ENCODE data around the gene ELMO1.

Gene ELMO1

GRCh38 chr7:36937754-36938563, 510.7 kb downstream of the ELMO1 start:
- peak; percentile 14 to 60 (median 55) for DNase-seq
- peak overlapping the region in 1 of 7 experiments; percentile 19 for H3K4me3 ChIP-seq (ENCODE audit: control insufficient read depth in 1 of 7, extremely low read depth in 1 of 7, insufficient read depth in 4 of 7, low read depth in 2 of 7, low read length in 6 of 7)
- H3K27me3 ChIP-seq (replicated peaks in 2 of 5; ENCODE audit: control insufficient read depth in 4 of 5, insufficient read depth in 5 of 5, low read length in 4 of 5), result no peaks in the 10 kb centered on the region
- CTCF ChIA-PET, result interaction anchor here (0.7 to 1.2 kb wide), 2 partner anchors 8 to 528 kb away, joined by 3 to 4 read pairs; no protein-coding TSS in a partner anchor
- peaks cover 13 to 70% (median 30%) of the 10 kb centered on the region in 5 experiments for H3K9me3 ChIP-seq (ENCODE audit: control extremely low read depth in 1 of 5, control insufficient read depth in 4 of 5, insufficient read depth in 2 of 5, low read depth in 1 of 5, low read length in 4 of 5)
- no peak overlapping the region for H3K27ac ChIP-seq (ENCODE audit: insufficient read depth in 1 of 2, low read depth in 1 of 2, low read length in 2 of 2, poor library complexity in 1 of 2, severe bottlenecking in 2 of 2)
- H3K4me1 ChIP-seq (ENCODE audit: control extremely low read depth in 1 of 4, control insufficient read depth in 4 of 4, insufficient read depth in 4 of 4, low read length in 3 of 4), result no peaks in the 10 kb centered on the region
- POLR2A ChIA-PET, result no interaction called here
- WGBS (ENCODE audit: insufficient coverage), result 100% methylated on average over 1 of the region's 2 CpGs
- peaks cover 17 to 77% (median 52%) of the 10 kb centered on the region in 4 experiments for H3K36me3 ChIP-seq (ENCODE audit: control insufficient read depth in 4 of 4, insufficient read depth in 4 of 4, low read length in 3 of 4)

- no peak for DNase-seq
- Histone ChIP-seq H3K27me3 (replicated peaks in 2 of 5; ENCODE audit: control insufficient read depth in 4 of 5, insufficient read depth in 5 of 5, low read length in 4 of 5) (no peaks in the 10 kb centered on the region), H3K4me1 (ENCODE audit: control extremely low read depth in 1 of 4, control insufficient read depth in 4 of 4, insufficient read depth in 4 of 4, low read length in 3 of 4) (no peaks in the 10 kb centered on the region), H3K27ac (ENCODE audit: insufficient read depth in 1 of 2, low read depth in 1 of 2, low read length in 2 of 2, poor library complexity in 1 of 2, severe bottlenecking in 2 of 2) (no peak overlapping the region), H3K9me3 (ENCODE audit: control extremely low read depth in 1 of 5, control insufficient read depth in 4 of 5, insufficient read depth in 2 of 5, low read depth in 1 of 5, low read length in 4 of 5) (peaks cover 1 to 22% (median 5%) of the 10 kb centered on the region in 5 experiments), H3K4me3 (ENCODE audit: control insufficient read depth in 1 of 7, extremely low read depth in 1 of 7, insufficient read depth in 4 of 7, low read depth in 2 of 7, low read length in 6 of 7) (no peak overlapping the region), H3K36me3 (ENCODE audit: control insufficient read depth in 4 of 4, insufficient read depth in 4 of 4, low read length in 3 of 4) (peaks cover 7 to 58% (median 36%) of the 10 kb centered on the region in 4 experiments)
- WGBS (ENCODE audit: insufficient coverage), result 100% methylated on average over 1 of the region's 1 CpG
- POLR2A ChIA-PET, result no interaction called here
- CTCF ChIA-PET, result interaction anchor here (1.7 kb wide), 1 partner anchor 25 kb away, joined by 3 read pairs; no protein-coding TSS in a partner anchor
Observed at GRCh38 chr7:36931892-36932291, 516.8 kb downstream of the ELMO1 start.

GRCh38 chr7:36929791-36930190, 518.9 kb downstream of the ELMO1 start:
- WGBS (ENCODE audit: insufficient coverage), result 100% methylated on average over 4 of the region's 4 CpGs
- H3K4me1 ChIP-seq (ENCODE audit: control extremely low read depth in 1 of 4, control insufficient read depth in 4 of 4, insufficient read depth in 4 of 4, low read length in 3 of 4), result no peaks in the 10 kb centered on the region
- H3K36me3 ChIP-seq (ENCODE audit: control insufficient read depth in 4 of 4, insufficient read depth in 4 of 4, low read length in 3 of 4), result peaks cover 7 to 41% (median 27%) of the 10 kb centered on the region in 4 experiments
- no peak for DNase-seq
- no peak overlapping the region for H3K27ac ChIP-seq (ENCODE audit: insufficient read depth in 1 of 2, low read depth in 1 of 2, low read length in 2 of 2, poor library complexity in 1 of 2, severe bottlenecking in 2 of 2)
- ChIA-PET CTCF (interaction anchor here (0.9 to 1.4 kb wide), 2 partner anchors 8 to 13 kb away, joined by 3 to 4 read pairs; no protein-coding TSS in a partner anchor), POLR2A (no interaction called here)
- H3K9me3 ChIP-seq (ENCODE audit: control extremely low read depth in 1 of 5, control insufficient read depth in 4 of 5, insufficient read depth in 2 of 5, low read depth in 1 of 5, low read length in 4 of 5), result peaks cover 0 to 4% (median 0%) of the 10 kb centered on the region in 5 experiments
- H3K27me3 ChIP-seq (replicated peaks in 2 of 5; ENCODE audit: control insufficient read depth in 4 of 5, insufficient read depth in 5 of 5, low read length in 4 of 5), result no peaks in the 10 kb centered on the region
- no peak overlapping the region for H3K4me3 ChIP-seq (ENCODE audit: control insufficient read depth in 1 of 7, extremely low read depth in 1 of 7, insufficient read depth in 4 of 7, low read depth in 2 of 7, low read length in 6 of 7)

GRCh38 chr7:36928718-36929117, 519.9 kb downstream of the ELMO1 start:
- H3K27ac ChIP-seq (ENCODE audit: insufficient read depth in 1 of 2, low read depth in 1 of 2, low read length in 2 of 2, poor library complexity in 1 of 2, severe bottlenecking in 2 of 2), result peak overlapping the region in 1 of 2 experiments; percentile 29
- H3K4me3 ChIP-seq (ENCODE audit: control insufficient read depth in 1 of 7, extremely low read depth in 1 of 7, insufficient read depth in 4 of 7, low read depth in 2 of 7, low read length in 6 of 7), result no peak overlapping the region
- ChIA-PET CTCF (interaction anchor here (1.3 kb wide), 1 partner anchor 13 kb away, joined by 3 read pairs; no protein-coding TSS in a partner anchor), POLR2A (no interaction called here)
- H3K27me3 ChIP-seq (replicated peaks in 2 of 5; ENCODE audit: control insufficient read depth in 4 of 5, insufficient read depth in 5 of 5, low read length in 4 of 5), result no peaks in the 10 kb centered on the region
- peaks cover 0 to under 1% (median 0%) of the 10 kb centered on the region in 5 experiments for H3K9me3 ChIP-seq (ENCODE audit: control extremely low read depth in 1 of 5, control insufficient read depth in 4 of 5, insufficient read depth in 2 of 5, low read depth in 1 of 5, low read length in 4 of 5)
- H3K4me1 ChIP-seq (ENCODE audit: control extremely low read depth in 1 of 4, control insufficient read depth in 4 of 4, insufficient read depth in 4 of 4, low read length in 3 of 4), result peaks cover 0 to 5% (median 0%) of the 10 kb centered on the region in 4 experiments
- WGBS (ENCODE audit: insufficient coverage), result 100% methylated on average over 2 of the region's 2 CpGs
- DNase-seq, result peak in 1 of 3 donors; percentile 13
- H3K36me3 ChIP-seq (ENCODE audit: control insufficient read depth in 4 of 4, insufficient read depth in 4 of 4, low read length in 3 of 4), result peaks cover 9 to 34% (median 23%) of the 10 kb centered on the region in 4 experiments

- Histone ChIP-seq H3K27ac (ENCODE audit: insufficient read depth in 1 of 2, low read depth in 1 of 2, low read length in 2 of 2, poor library complexity in 1 of 2, severe bottlenecking in 2 of 2) (peak overlapping the region in 1 of 2 experiments; percentile 29), H3K36me3 (ENCODE audit: control insufficient read depth in 4 of 4, insufficient read depth in 4 of 4, low read length in 3 of 4) (peaks cover 7 to 30% (median 19%) of the 10 kb centered on the region in 4 experiments), H3K4me1 (ENCODE audit: control extremely low read depth in 1 of 4, control insufficient read depth in 4 of 4, insufficient read depth in 4 of 4, low read length in 3 of 4) (peaks cover 0 to 6% (median 0%) of the 10 kb centered on the region in 4 experiments), H3K27me3 (replicated peaks in 2 of 5; ENCODE audit: control insufficient read depth in 4 of 5, insufficient read depth in 5 of 5, low read length in 4 of 5) (no peaks in the 10 kb centered on the region), H3K4me3 (ENCODE audit: control insufficient read depth in 1 of 7, extremely low read depth in 1 of 7, insufficient read depth in 4 of 7, low read depth in 2 of 7, low read length in 6 of 7) (no peak overlapping the region), H3K9me3 (ENCODE audit: control extremely low read depth in 1 of 5, control insufficient read depth in 4 of 5, insufficient read depth in 2 of 5, low read depth in 1 of 5, low read length in 4 of 5) (no peaks in the 10 kb centered on the region)
- ChIA-PET POLR2A (no interaction called here), CTCF (interaction anchor here (1.3 kb wide), 1 partner anchor 13 kb away, joined by 3 read pairs; no protein-coding TSS in a partner anchor)
- DNase-seq, result peak; percentile 36 to 72 (median 49)
- 97% methylated on average over 5 of the region's 5 CpGs for WGBS (ENCODE audit: insufficient coverage)
Observed at GRCh38 chr7:36928311-36928710, 520.4 kb downstream of the ELMO1 start.

GRCh38 chr7:36925691-36926090, 523.0 kb downstream of the ELMO1 start:
- WGBS (ENCODE audit: insufficient coverage), result 96% methylated on average over 3 of the region's 3 CpGs
- Histone ChIP-seq H3K36me3 (ENCODE audit: control insufficient read depth in 4 of 4, insufficient read depth in 4 of 4, low read length in 3 of 4) (peaks cover 11 to 19% (median 15%) of the 10 kb centered on the region in 4 experiments), H3K9me3 (ENCODE audit: control extremely low read depth in 1 of 5, control insufficient read depth in 4 of 5, insufficient read depth in 2 of 5, low read depth in 1 of 5, low read length in 4 of 5) (peaks cover 0 to 5% (median 2%) of the 10 kb centered on the region in 5 experiments), H3K27me3 (replicated peaks in 2 of 5; ENCODE audit: control insufficient read depth in 4 of 5, insufficient read depth in 5 of 5, low read length in 4 of 5) (no peaks in the 10 kb centered on the region), H3K27ac (ENCODE audit: insufficient read depth in 1 of 2, low read depth in 1 of 2, low read length in 2 of 2, poor library complexity in 1 of 2, severe bottlenecking in 2 of 2) (no peak overlapping the region), H3K4me1 (ENCODE audit: control extremely low read depth in 1 of 4, control insufficient read depth in 4 of 4, insufficient read depth in 4 of 4, low read length in 3 of 4) (peaks cover 0 to 6% (median 0%) of the 10 kb centered on the region in 4 experiments), H3K4me3 (ENCODE audit: control insufficient read depth in 1 of 7, extremely low read depth in 1 of 7, insufficient read depth in 4 of 7, low read depth in 2 of 7, low read length in 6 of 7) (no peak overlapping the region)
- CTCF ChIA-PET, result interaction anchor here (1.6 kb wide), 1 partner anchor 13 kb away, joined by 6 read pairs; no protein-coding TSS in a partner anchor
- no peak for DNase-seq
- POLR2A ChIA-PET, result no interaction called here

GRCh38 chr7:36925207-36925606, 523.5 kb downstream of the ELMO1 start:
- POLR2A ChIA-PET, result no interaction called here
- peaks cover 11 to 18% (median 15%) of the 10 kb centered on the region in 4 experiments for H3K36me3 ChIP-seq (ENCODE audit: control insufficient read depth in 4 of 4, insufficient read depth in 4 of 4, low read length in 3 of 4)
- H3K27ac ChIP-seq (ENCODE audit: insufficient read depth in 1 of 2, low read depth in 1 of 2, low read length in 2 of 2, poor library complexity in 1 of 2, severe bottlenecking in 2 of 2), result no peak overlapping the region
- H3K4me1 ChIP-seq (ENCODE audit: control extremely low read depth in 1 of 4, control insufficient read depth in 4 of 4, insufficient read depth in 4 of 4, low read length in 3 of 4), result peaks cover 0 to 6% (median 0%) of the 10 kb centered on the region in 4 experiments
- CTCF ChIA-PET, result interaction anchor here (1.6 kb wide), 1 partner anchor 13 kb away, joined by 6 read pairs; no protein-coding TSS in a partner anchor
- H3K27me3 ChIP-seq (replicated peaks in 2 of 5; ENCODE audit: control insufficient read depth in 4 of 5, insufficient read depth in 5 of 5, low read length in 4 of 5), result no peaks in the 10 kb centered on the region
- 95% methylated on average over 5 of the region's 5 CpGs for WGBS (ENCODE audit: insufficient coverage)
- H3K9me3 ChIP-seq (ENCODE audit: control extremely low read depth in 1 of 5, control insufficient read depth in 4 of 5, insufficient read depth in 2 of 5, low read depth in 1 of 5, low read length in 4 of 5), result peaks cover 0 to 5% (median 2%) of the 10 kb centered on the region in 5 experiments
- DNase-seq, result no peak
- H3K4me3 ChIP-seq (ENCODE audit: control insufficient read depth in 1 of 7, extremely low read depth in 1 of 7, insufficient read depth in 4 of 7, low read depth in 2 of 7, low read length in 6 of 7), result no peak overlapping the region
